HG02884 (cell line): Measurements from ENCODE around the gene PTCSC3.

Experiments
- ATAC-seq: cut with Tn5 transposase; IDR thresholded peaks from one replicate; pipeline ENCODE4 v1.9.1; 2021; ENCODE audit warnings: mild to moderate bottlenecking, moderate library complexity; ENCODE audit not compliant: unreplicated experiment

PTCSC3 gene

DNA sequence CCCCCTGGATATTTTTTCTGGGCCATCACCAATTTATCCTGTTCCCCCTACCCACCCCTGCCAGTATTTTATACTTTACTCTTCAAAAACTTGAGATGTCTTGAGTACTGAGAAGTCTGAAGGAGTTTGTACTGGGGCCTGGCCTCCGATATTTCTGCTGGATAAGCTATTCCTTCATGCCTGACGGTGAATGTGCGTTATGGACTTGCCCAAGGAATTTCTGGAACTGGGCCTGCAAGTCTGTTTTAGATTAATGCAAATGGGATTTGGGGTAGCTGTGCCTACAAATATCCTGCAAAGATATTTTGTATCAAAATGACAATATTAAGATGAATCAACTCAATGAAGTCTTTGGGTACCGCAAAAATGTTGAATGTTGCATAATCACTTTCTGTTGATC is at the start of gene PTCSC3:
Gene PTCSC3, minus strand, starts transcription at position 199 of the 400 bp plus-strand sequence.
- no peak for ATAC-seq

DNA sequence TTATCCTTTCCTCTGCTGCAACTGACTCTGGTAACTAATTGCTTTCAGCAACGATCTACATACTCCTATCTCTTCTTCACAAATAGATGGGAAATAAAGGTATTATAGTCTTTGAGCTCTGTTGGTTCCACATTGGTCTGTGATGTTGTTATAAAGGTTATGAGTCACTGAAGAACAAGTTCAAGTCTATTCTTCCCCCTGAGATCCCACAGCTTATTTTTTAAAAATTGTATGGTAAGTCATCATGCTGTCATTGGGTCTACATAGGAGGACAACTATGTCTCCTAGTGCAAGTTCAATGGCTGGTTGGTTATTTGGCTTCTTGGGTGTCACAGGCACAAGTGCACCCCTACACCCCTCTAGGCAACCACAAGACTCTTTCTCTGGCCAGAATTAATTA is 49.6 kb upstream of the PTCSC3 start:
- no peak for ATAC-seq

DNA sequence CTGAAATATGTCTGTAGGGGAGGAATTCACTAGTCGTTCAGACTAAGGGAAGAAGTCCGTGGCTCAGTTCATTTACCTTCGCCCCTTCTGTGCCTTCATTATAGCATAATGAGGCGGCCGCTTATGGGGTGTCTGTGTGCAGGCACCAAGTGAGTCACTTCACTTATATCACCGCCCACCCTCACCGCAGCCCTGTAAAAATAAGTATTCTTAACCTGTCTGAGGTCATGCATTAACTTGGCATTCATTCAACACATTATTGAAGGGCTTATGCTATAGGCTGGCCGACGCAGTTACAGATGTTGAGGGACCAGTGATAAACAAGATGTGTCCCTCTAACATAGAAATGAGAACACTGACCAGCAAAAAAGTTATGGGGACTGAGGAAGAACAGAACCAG is 47.7 kb upstream of the PTCSC3 start:
- no peak for ATAC-seq

DNA sequence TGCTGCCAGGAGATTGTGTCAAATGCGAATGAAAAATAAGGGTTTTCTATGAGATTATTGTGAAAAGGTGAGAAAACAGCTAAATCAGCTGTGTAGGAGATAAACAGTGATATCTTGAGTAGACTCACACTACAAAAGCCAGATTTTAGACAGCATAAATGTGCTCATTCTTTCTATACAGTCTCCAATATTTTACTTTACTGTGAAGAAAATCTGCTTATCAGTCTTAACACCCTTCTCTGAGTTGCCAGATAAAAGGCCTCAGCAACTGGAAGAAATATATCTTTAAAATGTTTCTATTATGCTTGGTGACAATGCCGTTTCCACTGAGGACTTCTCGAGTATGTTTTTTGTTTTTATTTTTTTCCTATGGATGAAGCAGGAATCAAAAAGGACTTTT is 47.0 kb upstream of the PTCSC3 start:
- no peak for ATAC-seq

DNA sequence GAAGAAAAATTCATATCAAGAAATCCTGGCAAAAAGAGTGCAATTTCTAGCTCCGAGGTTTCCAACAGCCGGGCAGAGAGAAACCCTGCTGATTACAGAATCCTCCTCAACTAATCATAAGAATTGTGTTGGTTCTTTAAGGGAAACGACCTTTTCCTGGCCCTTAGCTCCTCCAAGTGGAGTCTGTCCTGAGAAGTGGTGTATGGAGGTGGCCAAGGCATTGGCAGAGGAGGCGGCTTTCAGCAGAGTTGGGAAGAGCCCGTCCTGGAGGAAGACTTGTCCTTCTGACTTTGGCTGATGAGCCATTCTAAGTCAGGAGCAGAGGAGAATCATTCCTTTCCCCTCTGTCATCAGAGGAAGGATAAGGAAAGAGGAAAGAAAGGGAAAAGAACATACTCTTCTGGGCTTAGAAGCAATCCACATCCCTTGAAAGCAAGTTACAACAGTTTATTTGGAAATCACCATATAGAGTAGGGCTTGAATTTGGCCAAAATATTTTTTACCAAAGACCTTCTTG is 46.5 kb upstream of the PTCSC3 start:
- ATAC-seq, result no peak

DNA sequence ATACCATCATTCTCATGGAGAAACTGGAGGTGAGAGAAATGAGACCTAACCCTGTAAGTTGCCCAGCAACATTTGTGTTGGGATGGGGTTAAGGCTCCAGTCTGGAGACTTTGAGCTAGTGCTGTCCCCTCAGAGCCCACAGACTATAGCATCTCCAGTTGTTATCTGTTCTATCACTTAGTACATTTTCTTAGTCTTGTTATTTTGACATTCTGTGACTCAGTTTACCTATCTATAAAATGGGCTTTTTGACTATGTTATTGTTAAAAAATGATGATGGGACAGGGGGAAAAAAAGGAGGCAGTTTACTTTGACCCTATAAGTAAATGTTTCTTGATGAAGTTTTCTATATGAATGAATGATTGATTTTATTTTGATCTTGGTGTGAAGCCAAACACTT is 45.8 kb upstream of the PTCSC3 start:
- ATAC-seq, result no peak

DNA sequence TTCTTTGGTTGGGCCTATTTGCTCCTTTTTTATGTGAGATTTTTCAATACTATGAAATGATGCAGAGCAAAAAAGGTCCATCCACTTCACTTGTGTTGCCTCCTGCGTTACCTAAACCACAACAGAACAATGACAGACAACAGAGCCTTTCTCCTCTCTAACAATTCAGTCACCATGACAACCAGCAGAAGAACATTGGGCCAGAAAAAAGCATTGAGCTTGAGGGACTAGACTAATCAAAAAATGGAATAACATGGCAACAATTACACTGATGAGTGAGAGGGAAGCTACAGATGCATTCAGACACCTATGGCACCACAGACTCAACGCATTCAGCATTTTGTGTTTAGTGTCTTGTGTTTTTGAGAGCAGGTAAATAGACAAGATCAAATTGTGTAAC is 44.6 kb upstream of the PTCSC3 start:
- no peak for ATAC-seq

DNA sequence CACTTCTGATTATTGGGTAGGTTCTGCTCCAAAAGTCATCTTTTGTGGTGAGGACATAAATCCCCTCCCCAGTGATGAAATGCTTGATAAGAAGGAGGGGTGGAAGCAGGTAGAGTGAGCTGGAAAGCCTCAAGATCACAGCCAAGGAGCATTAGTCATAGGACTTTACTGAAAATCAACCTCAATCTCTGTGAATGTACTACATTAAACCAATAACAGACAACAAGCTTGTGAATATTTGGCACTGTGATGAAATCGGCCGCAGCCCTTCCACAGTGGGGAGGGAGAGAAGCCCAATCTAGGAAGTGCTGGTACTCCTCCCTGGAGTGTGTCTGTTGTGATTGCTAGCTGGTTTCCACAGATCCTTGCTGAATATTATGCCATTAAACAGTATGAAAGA is 41.2 kb upstream of the PTCSC3 start:
- no peak for ATAC-seq

DNA sequence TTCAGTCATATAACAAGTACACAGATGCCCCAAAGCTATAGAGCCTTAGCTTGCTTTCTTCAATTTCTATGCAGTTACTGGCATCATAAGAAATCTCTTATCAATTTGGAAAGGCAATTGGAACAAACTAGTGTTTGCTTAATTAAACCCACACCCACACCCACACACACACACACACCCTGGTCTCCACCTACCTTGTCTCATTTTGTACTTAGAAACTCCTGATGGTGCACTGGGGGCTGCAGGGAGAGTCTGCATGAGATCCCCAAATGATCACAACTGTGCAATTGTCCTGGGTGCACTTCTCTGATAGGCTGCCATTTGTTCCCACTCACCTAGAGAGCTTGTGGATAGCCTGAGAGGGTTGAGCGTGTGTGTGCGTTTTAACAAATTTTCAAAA is 40.5 kb upstream of the PTCSC3 start:
- ATAC-seq, result no peak

DNA sequence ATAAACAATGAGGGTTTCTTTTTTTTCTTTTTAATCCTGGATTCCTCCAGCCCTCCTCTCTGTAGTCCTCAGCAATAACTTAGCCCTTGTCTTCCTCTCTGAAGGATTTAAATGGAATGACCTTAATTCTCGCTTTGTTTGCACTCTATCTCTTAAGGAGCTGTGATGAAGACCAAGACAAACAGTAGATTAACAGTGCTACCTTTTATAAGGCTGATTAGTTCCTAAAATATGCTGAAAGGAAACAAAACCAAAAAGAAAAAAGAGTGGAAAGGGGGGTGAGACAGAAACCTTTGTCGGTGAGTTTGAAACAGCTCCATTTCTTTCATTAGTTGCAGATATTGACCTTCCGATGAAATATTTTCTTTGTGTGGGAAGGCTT is 38.7 kb upstream of the PTCSC3 start:
- ATAC-seq, result no peak

DNA sequence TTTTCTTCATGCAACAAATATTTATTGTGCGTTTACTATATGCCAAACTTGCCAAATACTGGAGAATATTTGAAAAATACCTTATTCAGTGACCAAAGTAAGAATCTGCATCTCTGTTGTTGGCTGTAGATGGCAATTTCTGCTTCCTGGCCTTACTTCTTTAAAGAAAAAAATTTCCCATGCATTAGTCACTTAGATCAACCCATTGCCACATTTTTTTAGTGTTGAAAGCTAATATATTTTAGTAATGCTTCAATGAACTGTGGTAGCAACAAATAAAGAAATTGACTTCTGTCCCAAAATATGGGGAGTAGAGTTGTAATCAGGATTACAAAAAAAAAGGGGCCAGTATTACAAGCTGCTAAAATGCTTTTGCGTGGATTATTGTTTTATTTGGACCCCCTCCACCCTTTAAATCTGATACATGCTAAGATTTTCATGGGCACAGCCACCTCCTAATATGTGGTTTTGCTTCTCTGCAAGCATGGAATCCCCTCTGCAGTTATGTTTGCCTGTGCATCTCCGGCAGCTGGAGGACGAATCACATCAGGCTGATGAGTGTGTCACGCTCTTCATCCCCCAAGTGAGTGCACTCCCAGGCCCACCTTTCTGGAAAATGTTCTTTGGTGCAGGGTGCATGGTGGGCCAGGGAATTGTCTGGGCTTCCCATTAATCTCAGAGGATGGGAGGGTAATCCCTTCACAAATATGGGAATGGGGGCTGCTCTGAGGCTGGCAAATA is 38.1 kb upstream of the PTCSC3 start:
- ATAC-seq, result no peak

DNA sequence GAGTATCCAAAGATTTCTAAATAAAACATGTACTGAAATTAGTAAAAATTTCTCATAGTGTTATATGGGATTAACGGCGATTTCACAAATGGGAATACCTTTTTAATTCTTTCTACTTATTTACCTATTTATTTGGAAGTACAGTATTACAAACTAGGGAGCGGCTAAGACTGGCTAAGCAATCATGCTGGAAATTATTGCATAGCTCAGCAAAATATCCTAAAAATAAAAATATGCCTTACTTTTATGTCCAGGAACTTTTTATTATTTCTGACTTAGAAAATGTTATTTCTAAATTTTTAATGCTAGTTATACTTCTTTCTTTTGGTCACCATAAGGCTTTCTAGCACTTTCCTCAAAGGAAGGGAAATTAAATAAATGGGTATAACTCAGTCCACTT is 36.5 kb upstream of the PTCSC3 start:
- ATAC-seq, result no peak

DNA sequence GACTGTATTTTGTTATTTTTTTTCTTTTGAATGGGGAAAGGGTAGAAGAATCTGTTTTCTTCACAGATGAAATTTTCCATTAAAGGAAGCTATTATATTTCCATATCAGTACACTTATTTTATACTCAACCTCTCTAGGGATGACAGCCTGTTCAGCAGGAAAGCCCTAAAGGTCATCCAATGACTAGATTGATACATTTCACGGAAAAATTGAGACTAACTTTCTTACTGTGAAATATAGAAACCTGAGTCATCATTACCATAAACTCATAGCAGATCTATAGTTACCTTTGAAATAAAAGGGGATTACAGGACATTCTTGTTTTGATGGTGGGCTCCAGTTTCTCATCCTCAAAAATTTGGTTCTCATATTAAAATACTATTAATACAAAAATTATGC is 36.1 kb upstream of the PTCSC3 start:
- ATAC-seq, result no peak

DNA sequence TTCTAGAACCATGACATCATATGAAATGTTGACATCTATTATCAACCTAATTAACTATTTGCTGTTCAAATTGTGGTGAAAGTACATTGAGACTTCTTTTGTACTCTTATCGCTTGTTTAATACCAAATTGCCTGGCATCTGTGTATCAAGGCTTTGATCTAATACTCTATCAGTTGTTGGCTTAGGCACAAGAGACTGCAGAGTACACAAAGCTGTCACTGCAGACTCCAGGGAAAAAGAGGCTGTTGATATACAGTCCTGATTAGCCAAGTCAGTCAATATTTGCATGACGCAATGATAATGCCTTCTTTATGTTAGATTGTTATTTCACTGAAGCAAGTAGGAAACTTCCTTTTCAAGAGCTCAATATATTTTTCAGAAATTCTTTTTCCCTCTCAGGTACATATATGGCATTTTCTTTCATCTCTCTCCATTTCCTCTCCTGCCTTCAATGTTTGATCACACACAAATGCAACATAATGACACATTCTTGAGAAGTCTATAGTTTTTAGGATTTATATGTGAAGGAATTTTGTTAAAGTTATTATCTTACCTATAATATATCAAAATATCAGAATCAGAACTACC is 32.3 kb upstream of the PTCSC3 start:
- ATAC-seq, result no peak

DNA sequence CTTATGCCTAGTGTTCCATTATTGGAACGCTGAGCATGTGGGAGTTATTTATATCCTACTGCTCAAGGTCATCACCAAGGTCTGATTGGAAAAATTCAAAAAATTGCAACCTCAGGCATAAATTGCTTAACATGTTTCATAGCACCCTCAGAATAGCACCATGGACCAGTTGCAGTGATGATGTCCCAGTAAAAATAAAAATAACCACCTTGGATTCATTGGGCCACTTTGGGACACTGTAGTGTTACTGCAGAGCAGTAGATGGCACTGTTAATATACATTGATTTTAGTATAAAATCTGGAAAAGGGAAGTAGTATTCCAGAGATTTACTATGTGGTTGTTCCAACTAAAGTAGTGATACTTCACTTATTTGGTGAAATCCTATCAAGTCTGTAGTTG is 31.0 kb upstream of the PTCSC3 start:
- no peak for ATAC-seq

DNA sequence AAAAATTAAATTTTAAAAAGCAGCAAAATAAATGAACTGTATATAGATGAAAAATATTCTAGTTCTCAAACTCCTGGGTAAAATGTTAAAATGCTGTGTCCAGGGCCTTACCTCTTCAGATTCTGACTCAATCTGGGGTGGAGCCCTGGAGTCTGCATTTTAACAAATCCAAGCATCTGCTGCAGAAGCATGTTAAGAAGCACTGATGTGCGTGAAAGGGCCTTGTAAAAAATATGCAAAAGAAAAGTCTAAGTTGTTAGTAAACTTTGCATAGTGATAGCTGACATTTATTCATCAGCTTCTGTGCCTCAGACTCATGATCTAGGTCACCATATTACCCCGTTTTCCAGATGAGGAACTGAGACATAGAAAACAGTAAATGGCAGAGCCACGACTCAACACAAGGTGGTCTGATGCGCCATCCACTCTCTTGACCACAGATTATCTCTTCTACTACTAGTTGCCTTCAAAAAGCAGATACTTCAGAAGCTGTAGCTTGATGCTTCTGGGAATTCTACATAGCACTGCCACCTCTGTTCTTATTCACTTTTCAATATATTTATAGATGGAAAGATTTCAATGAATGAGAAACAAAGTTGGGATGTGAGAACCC is 28.0 kb upstream of the PTCSC3 start:
- ATAC-seq, result no peak

DNA sequence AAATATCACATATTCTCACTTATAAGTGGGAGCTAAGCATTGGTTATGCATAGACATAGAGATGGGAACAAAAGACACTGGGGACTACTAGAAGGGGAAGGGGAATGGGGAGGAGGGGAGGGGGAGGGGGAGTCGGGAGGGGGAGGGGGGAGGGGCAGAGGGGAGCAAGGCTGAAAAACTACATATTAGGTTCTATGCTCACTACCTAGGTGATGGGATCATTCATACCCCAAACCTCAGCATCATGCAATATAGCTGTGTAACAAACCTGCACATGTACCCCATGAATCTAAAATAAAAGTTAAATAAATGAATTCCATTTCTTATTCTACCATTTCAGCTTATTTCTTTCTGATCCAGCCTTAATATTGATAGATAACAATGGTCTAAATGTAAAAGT is 21.9 kb upstream of the PTCSC3 start:
- no peak for ATAC-seq

DNA sequence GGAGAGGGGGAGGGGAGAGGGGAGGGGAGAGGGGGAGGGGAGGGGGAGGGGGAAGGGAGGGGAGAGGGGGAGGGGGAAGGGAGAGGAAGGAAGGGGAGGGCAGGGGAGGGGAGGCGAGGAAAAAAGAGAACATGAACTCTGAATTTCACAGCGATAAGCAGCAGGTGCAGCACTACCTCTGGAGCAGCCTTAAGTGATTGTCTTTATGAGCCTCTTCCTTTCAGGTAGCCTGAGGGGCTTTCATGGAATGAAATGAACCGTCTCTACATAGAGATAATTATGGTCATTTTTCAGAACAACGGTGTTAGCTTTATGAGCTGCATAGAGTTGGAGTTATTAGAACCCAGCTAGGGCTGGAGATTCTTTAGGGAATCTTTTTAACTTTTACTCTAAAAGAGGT is 18.1 kb upstream of the PTCSC3 start:
- ATAC-seq, result no peak

DNA sequence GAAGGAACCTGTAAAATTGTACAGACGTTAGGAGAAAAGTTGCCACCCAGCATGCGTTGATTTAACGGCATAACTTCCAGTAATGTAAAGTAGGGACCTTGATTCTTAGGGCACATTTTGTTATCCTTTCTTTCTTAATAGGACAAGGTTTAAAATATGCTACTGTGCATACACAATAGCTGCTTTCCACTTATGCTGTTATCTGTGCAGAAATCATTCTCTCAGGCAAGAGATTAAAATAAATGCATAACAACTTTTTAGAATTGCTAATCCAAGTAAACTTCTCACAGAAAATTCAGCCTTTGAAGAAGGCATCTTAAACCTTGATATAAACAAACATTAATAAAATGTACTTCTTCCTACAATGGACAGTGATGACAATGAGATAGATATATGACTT is 16.0 kb upstream of the PTCSC3 start:
- no peak for ATAC-seq

DNA sequence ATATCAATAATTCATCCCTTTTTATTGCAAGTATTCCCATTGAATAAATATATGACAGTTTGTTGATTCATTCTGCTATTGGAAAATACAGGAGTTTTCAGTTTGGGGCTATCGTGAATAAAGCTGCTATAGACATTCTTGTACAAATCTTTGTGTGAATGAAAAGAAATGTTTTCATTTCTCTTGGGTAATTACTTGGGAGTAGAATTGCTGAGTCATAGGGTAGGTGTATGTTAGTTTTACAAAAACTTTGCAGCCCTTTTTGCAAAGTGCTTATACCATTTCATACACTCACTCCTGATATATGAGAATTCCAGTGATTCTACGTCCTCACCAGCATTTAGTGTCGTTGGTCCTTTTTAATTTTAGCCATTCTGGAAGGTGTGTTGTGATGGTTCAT is 6.9 kb upstream of the PTCSC3 start:
- ATAC-seq, result no peak

DNA sequence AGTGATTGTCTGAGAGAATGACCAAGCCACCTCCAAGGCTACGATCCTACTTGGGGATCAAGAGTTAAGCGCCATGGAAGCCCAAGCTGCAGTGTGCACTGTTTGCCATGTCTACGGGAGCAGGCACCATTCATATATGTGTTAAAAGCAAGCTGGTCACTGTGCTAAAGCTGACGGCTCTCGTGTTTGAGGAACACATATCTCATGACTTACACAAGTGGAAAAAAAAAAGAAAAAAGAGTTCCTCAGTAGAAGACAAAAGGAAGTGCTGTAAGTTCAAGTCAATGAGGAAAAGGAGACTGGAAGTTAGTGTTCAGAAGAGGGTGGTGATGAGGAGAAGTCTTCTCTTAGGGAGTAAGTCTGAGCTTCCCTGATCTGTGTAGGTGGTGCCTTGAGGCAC is 4.9 kb upstream of the PTCSC3 start:
- no peak for ATAC-seq

DNA sequence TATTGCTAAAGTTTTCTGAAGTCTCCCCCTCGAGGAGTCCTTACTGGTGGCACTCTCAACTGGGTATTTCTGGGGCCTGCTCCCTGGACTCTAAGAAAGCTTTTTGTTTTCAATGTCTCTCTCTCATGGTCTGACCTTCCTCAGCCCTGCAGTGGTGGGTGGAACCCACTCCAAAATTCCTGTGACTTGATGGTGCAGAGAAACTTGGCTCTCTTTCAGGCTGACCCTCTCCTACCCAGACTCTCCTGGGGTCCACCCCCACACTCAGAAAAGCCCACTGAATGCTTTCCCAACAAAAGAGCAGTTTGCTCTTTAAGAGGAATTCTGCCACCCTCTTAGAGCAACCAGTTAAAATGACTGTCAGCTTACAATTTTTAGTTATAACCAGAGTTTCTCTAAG is 967 bp upstream of the PTCSC3 start:
- ATAC-seq, result no peak
